Gastroesophageal sphincter (tissue), 4 donors: ENCODE measurements around the gene DLGAP4. TPM values are rescaled to one million over a fixed set of nuclear protein-coding genes. Genes with fewer than 3 reads are reported as not detected.

ENCODE experiments used
- ATAC-seq: fragments of 150-250 bp; one replicate; pipeline ENCODE4 v1.9.1; 2016; ENCODE audit warnings: mild to moderate bottlenecking, moderate library complexity
- H3K27ac ChIP-seq, 4 donors: fragments of 200-600 bp; sonication (generic) in 3 of 4; 1 replicate in 3 of 4; 2 replicates in 1 of 4; pipeline ENCODE4 v1.5.1; 2016 to 2019
- H3K27me3 ChIP-seq: fragments of 200-600 bp; sonication (generic); one replicate; pipeline ENCODE4 v1.5.1; 2019
- H3K36me3 ChIP-seq, 2 donors: fragments of 200-600 bp; sonication (generic); one replicate each; pipeline ENCODE4 v1.5.1; 2019; ENCODE audit warnings: control low read depth in 1 of 2
- H3K4me1 ChIP-seq, 3 donors: fragments of 200-600 bp; sonication (generic); 1 replicate in 2 of 3; 2 replicates in 1 of 3; pipeline ENCODE4 v1.5.1; 2016 to 2019; ENCODE audit warnings: control low read depth in 2 of 3
- H3K4me3 ChIP-seq, 2 donors: fragments of 200-600 bp; sonication (generic); one replicate each; pipeline ENCODE4 v1.5.1; 2019; ENCODE audit warnings: mild to moderate bottlenecking in 1 of 2, moderate library complexity in 1 of 2
- H3K9me3 ChIP-seq, 3 donors: fragments of 200-600 bp; sonication (generic); one replicate each; pipeline ENCODE4 v1.5.1; 2017 to 2019; ENCODE audit warnings: control low read depth in 2 of 3
- EP300 ChIP-seq: sonication (generic); formaldehyde crosslinking; IDR thresholded peaks from one replicate; pipeline ENCODE4 v1.6.1; 2017; ENCODE audit warnings: antibody characterized with exemption, mild to moderate bottlenecking
- POLR2A ChIP-seq, 2 donors: fragments of 450-650 bp; IDR thresholded peaks; one replicate each; pipeline ENCODE4 v1.6.1; 2017; ENCODE audit warnings: antibody characterized with exemption in 2 of 2, mild to moderate bottlenecking in 2 of 2, moderate library complexity in 1 of 2
- POLR2AphosphoS5 ChIP-seq: sonication (generic); formaldehyde crosslinking; IDR thresholded peaks from one replicate; pipeline ENCODE4 v1.6.1; 2017; ENCODE audit warnings: antibody characterized with exemption
- WGBS, 2 donors: methylation state at CpG; one replicate each; pipeline ENCODE4 v1.1.5; 2018; ENCODE audit warnings: low coverage in 1 of 2; 5-methylcytosine and 5-hydroxymethylcytosine counted together
- total RNA-seq, 4 donors: library from RNA; depleted of rRNA; stranded (reverse); fragments of >200 nt; gene quantifications; one replicate each; pipeline ENCODE4 v1.1.0, GENCODE V29; 2016
- TF ChIP-seq, protein P1 (sequence below), 4 experiments: fragments of 200-600 bp in 2 of 4; fragments of 450-650 bp in 2 of 4; sonication (generic) in 1 of 4; IDR thresholded peaks; one replicate each; pipeline ENCODE4 v1.5.1; 2017 to 2019; ENCODE audit warnings: antibody characterized with exemption in 4 of 4, mild to moderate bottlenecking in 2 of 4, moderate library complexity in 2 of 4

The DLGAP4 gene
- total RNA-seq, 4 donors from 2014 or later, result 35.5 to 76.1 (median 42.2) TPM

GRCh38 chr20:36366623-36367369, 60.7 kb downstream of the DLGAP4 start:
- no peak for TF ChIP-seq POLR2AphosphoS5
- TF ChIP-seq, protein P1, sequence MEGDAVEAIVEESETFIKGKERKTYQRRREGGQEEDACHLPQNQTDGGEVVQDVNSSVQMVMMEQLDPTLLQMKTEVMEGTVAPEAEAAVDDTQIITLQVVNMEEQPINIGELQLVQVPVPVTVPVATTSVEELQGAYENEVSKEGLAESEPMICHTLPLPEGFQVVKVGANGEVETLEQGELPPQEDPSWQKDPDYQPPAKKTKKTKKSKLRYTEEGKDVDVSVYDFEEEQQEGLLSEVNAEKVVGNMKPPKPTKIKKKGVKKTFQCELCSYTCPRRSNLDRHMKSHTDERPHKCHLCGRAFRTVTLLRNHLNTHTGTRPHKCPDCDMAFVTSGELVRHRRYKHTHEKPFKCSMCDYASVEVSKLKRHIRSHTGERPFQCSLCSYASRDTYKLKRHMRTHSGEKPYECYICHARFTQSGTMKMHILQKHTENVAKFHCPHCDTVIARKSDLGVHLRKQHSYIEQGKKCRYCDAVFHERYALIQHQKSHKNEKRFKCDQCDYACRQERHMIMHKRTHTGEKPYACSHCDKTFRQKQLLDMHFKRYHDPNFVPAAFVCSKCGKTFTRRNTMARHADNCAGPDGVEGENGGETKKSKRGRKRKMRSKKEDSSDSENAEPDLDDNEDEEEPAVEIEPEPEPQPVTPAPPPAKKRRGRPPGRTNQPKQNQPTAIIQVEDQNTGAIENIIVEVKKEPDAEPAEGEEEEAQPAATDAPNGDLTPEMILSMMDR (IDR thresholded peaks at IDR 0.05), result no peak
- TF ChIP-seq EP300, result no peak
- no peak for TF ChIP-seq POLR2A (IDR thresholded peaks at IDR 0.05)
- no peaks in the 10 kb centered on the region for H3K4me1 ChIP-seq
- H3K4me3 ChIP-seq, result no peak overlapping the region
- no peaks in the 10 kb centered on the region for H3K36me3 ChIP-seq
- H3K27me3 ChIP-seq, result peaks cover 68% of the 10 kb centered on the region
- no peak for ATAC-seq
- WGBS, 2 donors, result 40 to 71% methylated on average over 1 to 2 of the region's 16 CpGs
- no peak overlapping the region for H3K27ac ChIP-seq
- no peaks in the 10 kb centered on the region for H3K9me3 ChIP-seq

GRCh38 chr20:36367370-36367745, 61.2 kb downstream of the DLGAP4 start:
- no peak for ATAC-seq
- Histone ChIP-seq H3K27ac (no peak overlapping the region), H3K9me3 (no peaks in the 10 kb centered on the region), H3K36me3 (no peaks in the 10 kb centered on the region), H3K4me1 (no peaks in the 10 kb centered on the region), H3K4me3 (no peak overlapping the region), H3K27me3 (peaks cover 74% of the 10 kb centered on the region)
- no CpG with 5 or more reads among the region's 4 CpGs for WGBS, 2 donors
- TF ChIP-seq, protein P1 (IDR thresholded peaks at IDR 0.05), result no peak
- no peak for TF ChIP-seq POLR2A (IDR thresholded peaks at IDR 0.05)
- TF ChIP-seq EP300, result no peak
- TF ChIP-seq POLR2AphosphoS5, result no peak

GRCh38 chr20:36367907-36368799, 62.0 kb downstream of the DLGAP4 start:
- 43 to 62% methylated on average over 6 of the region's 12 CpGs for WGBS, 2 donors
- TF ChIP-seq, protein P1 (IDR thresholded peaks at IDR 0.05), result no peak
- no peak for TF ChIP-seq POLR2A (IDR thresholded peaks at IDR 0.05)
- Histone ChIP-seq H3K36me3 (no peaks in the 10 kb centered on the region), H3K9me3 (no peaks in the 10 kb centered on the region), H3K4me3 (no peak overlapping the region), H3K4me1 (no peaks in the 10 kb centered on the region), H3K27me3 (peaks cover 74% of the 10 kb centered on the region), H3K27ac (no peak overlapping the region)
- no peak for ATAC-seq

DNA sequence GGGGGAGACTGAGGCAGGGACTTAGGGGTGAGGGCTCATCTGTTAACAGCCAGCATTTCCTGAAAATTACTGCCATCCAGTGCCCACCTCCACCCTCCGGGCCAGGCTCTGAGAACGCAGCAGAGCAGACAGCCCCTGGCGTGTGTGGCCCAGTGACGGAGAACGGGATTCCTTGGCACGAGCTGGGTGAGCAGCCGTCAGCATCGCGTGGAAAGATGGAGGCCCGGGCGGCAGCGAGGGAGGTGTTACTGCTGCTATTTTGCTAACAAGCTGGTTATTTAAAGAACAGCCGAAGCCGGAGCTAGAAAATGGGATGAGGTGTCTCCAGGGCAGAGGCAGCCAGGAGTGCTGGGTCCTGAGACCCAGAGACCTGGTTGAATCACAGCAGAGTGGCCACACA, 62.7 kb downstream of the DLGAP4 start:
- no peak for TF ChIP-seq EP300
- TF ChIP-seq, protein P1 (IDR thresholded peaks at IDR 0.05), result no peak
- Histone ChIP-seq H3K4me1 (no peaks in the 10 kb centered on the region), H3K27me3 (peaks cover 74% of the 10 kb centered on the region)

More for the DNA sequence above, 62.7 kb downstream of the DLGAP4 start:
- Histone ChIP-seq H3K27ac (no peak overlapping the region), H3K9me3 (no peaks in the 10 kb centered on the region), H3K4me3 (no peak overlapping the region), H3K36me3 (no peaks in the 10 kb centered on the region)
- WGBS, 2 donors, result 57 to 71% methylated on average over 1 to 4 of the region's 14 CpGs
- no peak for ATAC-seq
